Stimulated activated naive CD4-positive, alpha-beta T cell (primary cell): ENCODE results near the gene LAMA1.
"Not testable (repeated sequence)": the region's sequence is repeated elsewhere in the genome, so short reads cannot be mapped to it uniquely, and the experiment has no call there.

ENCODE experiments used
- DNase-seq, 6 experiments: peaks; one replicate each; lab custom pipeline; 2025; lab: John Stamatoyannopoulos, UW

Gene LAMA1

DNA sequence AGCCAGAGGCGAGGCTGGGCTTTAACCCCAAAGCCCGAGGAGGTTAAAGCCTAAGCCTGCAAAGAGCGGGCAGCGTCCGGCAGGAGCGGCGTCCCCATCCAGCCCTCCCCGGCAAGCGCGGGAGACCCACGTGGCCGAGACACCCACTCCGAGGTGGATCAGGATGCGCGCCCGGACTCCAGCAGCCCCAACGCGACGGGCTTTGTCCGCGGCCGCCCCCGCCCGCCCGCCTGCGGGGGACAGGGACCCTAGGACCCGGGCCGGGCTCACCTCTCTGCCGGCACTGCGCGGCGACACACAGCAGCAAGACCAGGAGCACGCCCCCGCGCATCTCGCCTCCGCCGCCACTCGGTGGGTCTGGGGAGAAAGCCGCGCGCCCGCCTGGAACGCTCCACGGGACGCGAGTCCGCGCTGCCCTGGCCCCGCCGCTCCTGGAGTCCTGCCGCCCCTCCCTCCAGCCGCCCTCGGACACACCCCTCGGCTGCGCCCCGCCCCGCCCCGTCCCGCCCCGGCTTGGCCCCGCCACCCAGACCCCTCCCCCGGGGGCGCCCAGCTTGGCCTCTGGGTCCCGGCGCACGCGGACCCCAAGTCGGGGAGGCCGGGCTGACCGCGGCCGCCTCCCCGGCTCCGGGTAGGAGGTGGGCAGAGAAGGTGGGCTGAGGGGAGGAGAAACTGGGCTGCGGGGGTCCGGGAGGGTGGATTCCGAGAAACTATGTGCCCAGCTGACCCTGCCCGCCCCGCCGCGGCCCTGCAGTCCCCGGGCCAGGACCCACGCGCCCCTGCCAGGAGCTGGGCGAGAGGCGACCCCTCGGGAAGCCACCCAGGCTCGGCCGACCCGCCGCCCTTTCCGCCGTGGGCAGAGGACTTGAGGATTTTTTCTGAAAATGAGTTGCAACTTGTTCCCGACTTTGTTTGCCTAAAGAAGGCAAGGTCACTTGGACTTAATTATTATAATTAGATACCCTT, at the start of gene LAMA1:
Gene LAMA1, minus strand, starts transcription at position 408 of the 966 bp plus-strand sequence. Its CDS starts 77 bp downstream, at position 331.
- DNase-seq = no peak

DNA sequence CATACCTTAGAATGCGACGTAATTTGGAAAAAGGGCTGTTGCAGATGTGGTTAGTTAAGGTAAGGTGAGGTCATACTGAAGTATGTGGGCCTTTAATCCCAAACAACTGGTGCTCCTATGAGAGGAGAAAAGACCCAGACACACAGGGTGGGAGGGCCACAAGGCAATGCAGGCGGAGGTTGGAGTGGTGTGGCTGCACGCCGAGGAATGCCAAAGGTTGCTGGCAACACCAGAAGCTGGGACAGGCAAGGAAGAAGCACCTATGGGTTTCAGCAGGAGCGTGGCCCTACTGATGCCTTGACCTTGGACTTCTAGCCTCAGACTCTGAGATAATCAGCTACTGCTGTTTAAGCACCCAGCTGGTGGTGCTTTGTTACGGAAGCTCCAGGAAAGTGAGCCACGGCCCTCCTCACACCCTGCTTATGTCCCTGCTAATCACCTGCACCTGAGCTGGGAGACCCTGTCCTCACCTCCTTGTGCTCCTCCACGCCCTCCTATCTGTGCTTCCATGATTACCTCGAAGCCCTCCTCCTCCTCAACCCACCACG, 48.3 kb upstream of the LAMA1 start:
- DNase-seq = no peak

DNA sequence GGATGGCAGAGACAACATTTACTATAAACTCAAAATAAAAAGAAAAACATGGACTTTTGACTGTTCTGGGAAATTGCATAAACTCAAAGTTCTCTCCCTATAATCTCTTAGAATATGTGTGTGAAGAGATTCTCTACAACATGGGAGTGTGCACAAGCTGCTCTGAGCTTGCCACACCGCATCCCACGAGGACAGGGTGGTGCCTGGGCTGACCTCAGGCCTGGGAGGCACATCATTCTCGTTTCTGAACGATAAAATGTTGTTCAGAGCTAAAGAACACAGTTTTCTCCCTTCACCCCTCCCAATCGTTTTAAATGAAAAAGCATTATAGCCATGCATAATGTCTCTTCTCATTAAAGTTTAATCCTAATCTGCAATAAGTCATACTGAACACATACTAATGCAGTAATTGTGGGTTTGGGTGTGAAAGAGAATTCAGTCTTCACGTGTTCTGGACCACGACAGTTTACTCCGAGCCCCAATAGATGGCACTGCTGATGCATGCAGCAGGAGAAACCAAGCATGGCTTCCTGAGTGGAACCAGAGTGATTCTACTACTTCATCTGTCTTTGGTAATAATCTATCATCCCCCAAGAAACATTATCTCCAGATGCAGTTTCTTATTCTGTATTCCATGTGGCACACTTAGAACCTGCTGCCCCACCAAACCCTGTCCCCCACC, 46.9 kb upstream of the LAMA1 start:
- DNase-seq = no peak

DNA sequence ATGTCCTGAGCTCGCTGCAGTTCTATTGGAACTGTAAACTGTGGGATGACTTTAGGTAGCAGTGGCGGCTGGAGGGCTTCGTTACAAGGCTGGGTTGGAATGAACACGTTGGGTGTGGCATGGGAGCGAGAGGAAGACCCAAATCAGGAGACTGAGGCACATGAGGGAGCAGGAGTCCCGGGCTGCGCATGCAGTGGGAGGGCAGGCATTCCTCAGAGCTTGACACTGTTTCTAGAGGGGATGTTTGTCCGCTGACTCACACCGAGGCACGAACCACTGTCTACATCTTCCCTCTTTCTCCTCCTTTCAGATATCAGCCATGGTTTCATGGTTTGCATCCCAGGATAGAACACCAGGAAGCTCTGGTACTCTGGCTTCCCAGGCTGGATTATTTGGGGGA, 40.6 kb upstream of the LAMA1 start:
- no peak for DNase-seq

DNA sequence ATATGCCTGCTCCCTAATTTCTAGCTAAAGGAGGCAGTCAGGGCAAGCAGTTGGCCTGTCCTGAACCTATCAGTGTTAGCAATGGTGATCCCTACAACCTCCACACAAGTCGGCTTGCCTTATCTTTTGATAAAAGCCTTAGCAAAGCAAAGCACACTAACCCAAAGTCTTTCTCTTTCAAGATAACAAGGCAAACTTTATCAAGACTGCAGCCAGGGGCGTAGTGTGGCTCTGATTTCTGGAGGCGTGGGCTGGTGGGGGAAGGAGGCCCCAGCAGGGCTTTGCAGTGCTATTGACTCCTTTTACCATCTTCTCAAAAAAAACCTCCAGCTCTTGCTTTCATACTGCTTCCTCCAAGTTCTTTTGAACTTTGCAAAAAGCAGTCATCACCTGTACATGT, 40.2 kb upstream of the LAMA1 start:
- DNase-seq = no peak

DNA sequence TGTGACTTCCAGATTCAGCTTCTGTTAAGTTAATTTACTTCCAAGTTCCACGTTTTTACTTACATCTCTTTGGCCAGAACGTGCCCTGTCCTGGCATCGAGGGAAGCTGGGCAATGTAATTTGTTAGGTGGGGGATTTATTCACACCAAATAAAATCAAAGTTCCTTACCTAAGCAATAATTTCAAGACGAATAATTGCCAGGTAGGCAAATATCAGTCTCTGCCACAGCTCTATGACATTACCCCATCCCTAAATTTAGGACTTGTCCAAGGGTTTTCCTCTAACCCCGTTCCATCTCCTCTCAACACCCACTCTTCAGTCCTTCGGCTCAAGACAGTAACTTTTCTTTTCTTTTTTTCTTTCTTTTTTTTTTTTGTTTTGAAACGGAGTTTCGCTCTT, 38.3 kb upstream of the LAMA1 start:
- no peak for DNase-seq

DNA sequence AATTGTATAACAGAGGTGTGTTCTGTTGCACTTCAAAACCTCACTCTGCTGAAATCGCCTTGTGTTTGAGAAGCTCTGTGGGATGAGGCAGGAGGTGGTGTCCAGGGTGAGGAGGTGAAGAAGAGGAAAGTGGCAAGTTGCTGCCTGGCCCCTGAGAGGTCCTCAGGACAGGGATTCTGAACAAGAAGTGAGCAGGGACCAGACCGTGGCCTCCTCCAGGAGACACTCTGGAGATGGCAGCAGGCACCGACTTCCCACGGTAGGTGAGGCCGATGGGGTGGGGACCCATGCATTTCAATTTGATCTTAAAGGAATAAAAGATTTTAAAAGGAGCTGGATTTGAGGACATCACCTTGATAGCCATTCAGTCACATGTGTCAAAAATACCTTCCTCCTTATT, 37.5 kb upstream of the LAMA1 start:
- no peak for DNase-seq

GRCh38 chr18:7152440-7152839, 34.8 kb upstream of the LAMA1 start:
- DNase-seq = no peak

DNA sequence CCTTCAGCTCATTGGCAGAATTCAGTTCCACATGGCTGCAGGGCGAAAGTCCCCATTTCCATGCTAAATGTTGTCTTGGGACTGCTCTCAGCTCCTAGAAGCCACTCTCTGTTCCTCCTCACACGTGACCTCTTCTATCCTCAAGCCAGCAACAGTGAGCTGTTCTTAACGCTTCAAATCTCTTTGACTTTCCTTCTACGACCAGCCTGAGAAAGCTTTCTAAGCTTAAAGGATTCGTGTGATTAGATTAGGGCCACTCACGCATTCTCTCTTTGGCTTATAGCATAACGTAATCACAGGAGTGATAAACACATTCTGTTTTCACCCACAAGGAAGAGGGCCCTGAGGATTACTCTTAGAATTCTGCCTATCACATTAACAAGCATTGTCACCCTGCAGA, 29.8 kb upstream of the LAMA1 start:
- no peak for DNase-seq

DNA sequence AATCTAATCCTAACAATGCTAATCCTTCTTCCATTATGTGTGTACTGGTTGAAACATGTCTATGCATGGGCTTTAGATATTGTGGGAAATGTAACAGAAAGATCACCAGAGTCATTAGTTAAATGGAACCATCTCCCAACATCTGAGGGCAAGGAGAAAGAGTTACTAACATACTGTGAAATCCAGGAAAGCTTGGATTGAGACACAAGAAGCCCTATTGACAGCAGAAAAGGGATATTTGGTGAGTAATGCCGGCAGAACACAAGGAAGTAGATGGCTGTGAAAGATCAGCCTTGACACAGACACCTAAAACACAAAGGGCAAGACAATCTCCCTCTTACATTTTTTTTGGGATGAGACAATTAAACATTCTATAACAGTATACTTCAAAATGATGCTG, 28.5 kb upstream of the LAMA1 start:
- no peak for DNase-seq

DNA sequence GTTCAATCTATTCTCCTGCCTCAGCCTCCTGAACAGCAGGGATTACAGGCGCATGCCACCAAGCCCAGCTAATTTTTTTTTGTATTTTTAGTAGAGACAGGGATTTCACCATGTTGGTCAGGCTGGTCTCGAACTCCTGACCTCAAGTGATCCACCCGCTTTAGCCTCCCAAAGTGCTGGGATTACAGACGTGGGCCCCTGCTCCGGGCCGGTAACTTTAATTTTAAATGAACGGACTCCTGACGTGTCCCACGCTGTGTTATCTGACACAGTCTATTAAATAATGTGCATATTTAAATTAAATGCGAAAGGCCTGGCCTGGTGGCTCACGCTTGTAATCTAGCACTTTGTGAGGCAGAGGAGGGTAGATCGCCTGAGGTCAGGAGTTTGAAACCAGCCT, 27.3 kb upstream of the LAMA1 start:
- DNase-seq = not testable (repeated sequence)

GRCh38 chr18:7141287-7141686, 23.7 kb upstream of the LAMA1 start:
- DNase-seq = no peak

DNA sequence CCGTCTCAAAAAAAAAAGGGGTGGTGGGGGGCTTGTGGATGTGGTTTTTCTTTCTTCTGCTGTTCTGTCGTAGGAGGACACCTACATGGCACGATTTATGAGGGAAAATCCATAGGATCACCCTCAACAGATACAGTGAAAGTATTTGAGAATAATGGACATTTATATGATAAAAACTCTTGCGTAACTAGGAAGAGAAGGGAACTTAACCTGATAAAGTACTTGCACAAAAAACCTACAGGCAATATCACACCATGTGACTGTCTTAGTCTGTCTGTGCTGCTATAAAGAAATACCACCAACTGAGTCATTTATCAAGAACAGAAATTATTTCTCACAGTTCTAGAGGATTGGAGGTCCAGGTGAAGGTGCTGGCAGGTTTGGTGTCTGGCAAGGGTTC, 21.8 kb upstream of the LAMA1 start:
- no peak for DNase-seq

DNA sequence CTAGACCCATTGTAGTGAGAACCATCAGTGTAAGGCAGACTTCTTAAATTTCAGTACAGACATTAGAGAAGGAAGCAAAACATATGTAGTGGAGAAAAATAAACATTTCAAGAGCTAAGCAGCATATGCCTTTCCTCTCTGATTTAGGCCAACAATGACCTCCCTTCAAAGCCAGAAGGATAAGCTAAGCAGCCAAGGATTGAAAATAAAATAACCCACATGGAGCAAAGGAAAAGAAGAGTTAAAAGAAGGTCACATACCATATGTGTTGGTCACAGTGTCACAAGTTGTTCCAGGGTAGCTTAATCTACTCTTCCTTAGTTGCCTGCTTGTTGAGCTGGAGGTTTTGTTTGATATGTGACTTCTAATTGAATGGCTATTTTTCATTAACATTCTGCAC, 15.6 kb upstream of the LAMA1 start:
- no peak for DNase-seq

DNA sequence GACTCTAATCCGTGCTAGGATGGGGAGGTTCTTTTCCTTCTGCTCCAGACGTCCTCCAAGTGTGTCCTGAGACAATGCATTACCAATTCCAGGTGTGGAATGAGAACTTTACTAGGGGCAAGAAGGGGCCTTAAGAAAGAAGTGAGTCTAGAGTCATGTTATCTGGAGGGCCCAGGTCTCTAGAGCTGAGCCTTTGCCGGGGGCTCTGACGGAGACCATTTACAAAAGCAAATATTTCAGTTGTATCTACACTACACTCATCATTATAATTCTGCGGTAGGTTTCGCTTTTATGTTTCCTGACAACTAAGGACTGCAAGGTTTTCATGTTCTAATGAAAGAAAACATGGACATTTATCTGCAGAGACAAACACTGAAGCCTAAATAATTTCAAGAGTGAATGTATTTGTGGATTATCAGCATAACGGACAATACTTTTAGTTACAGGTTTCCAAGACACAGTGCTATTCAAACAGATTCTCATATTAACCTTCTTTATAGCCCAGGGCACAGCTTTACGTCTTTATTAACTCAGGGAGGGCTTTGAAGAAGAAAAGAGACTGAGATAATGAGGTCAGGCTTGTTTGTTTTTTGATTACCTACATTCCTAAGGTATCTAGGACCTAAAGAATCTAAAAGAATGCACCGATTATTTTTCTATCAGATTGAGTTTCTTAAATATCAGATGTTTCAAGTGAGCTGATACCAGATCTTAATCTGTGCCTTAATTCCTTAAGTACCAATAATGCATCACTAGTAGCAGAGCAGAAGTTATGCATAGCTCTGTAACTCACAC, 15.0 kb upstream of the LAMA1 start:
- DNase-seq = no peak

- no peak for DNase-seq
These were observed 4.8 kb upstream of the LAMA1 start for GRCh38 chr18:7122376-7122775.

DNA sequence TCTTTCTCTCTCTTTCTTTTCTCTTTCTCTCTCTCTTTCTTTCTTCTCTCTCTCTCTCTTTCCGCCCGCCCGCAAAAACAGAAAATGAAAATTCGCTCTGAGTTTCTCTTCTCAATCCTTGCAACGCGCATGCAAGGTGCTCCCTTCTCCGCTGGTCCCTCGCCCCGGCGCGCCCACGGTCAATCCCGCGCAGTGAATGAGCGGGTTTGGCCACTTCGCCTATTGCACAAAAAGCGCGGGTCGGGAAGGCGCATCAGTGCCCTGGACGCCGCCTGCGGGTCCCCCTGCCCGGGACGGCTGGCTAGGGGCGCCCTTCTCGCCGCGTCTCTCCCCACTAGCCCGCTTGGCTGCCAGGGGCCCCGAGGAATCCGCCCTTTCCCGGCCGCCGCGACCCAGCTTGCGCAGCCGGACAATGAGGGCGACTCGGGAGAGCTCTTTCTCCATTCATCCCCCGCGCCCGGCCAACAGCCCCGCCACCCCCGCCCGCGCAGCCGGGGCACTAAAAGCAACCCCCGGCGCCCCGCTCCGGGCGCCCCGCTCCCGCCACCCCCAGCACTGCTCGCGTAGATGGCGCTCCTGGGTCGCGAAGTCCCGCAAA, 706 bp downstream of the LAMA1 start:
- DNase-seq = no peak

GRCh38 chr18:7116001-7116730, 1.4 kb downstream of the LAMA1 start:
- no peak for DNase-seq

DNA sequence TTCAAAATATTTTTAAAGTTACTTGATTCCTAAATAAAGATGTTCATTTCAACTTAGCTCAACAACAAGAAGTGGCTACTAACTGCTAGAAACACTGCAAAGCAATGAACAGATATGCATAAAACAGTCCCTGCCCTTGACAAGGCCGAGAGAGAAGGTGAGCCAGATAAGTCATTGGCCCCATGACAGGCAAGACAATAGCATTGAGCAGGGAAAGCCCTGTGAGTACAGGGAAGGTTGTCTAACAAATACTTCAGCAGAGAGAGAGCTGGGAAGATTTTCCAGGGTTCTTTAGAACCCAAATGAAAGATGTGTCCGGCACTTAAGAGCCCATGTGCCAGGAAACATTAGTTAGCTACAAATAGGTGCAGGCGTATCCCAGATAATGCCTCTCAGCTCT, 4.7 kb downstream of the LAMA1 start:
- no peak for DNase-seq

DNA sequence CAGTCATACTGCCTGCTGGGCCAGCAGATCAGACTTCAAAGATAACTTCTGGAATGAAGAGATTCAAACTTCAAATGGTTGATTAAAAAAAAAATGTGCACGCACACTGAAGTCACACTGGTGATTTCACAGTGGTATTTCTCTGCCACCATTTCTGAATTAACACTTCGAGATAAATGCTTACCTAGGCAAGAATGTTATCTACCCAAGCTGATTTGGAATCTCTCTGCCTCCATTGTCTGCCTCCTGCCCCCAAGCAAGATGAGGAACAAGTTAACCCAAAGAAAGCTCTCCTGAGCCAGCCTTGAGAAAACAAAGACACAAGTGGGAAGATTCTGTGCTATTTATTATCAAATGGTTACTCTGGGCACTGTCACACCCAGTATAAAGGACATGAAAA, 6.5 kb downstream of the LAMA1 start:
- no peak for DNase-seq

GRCh38 chr18:7105943-7106342, 11.7 kb downstream of the LAMA1 start:
- DNase-seq = no peak
